Measurements from ENCODE around the gene CACNG4. TPM values are rescaled to one million over a fixed set of nuclear protein-coding genes. Genes with fewer than 3 reads are reported as not detected.

Gene CACNG4
- total and polyA plus RNA-seq, 2 of the 4 experiments (the other 2 are of a cell fraction), result under 0.01 to 0.53 TPM

DNA sequence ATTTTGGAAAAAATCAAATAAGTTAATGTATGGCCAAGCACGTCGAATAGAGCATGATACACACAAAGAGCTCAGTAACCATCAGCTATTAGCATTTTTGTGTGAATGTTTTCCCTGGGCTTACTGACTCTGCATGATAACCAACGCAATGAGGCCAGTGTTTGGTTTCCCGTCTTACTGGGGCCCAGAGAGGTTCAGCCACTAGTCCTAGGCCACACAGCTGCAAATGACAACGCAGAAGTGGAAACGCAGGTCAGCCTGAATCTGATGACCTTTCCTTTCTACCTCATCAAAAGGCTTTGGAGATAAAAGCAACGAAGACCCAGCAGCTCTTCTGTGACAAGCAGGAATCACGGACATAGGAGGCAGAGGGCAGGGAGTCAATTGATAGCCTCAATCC is 7.2 kb upstream of the CACNG4 start:
- dilution Hi-C loops (cut with HindIII; ENCODE audit: low sequenced_read_pairs, unreplicated experiment), result no loop called here
- BruUV-seq (replicated peaks), result no TSS peak
- H2BK15ac ChIP-seq (ENCODE audit: low read depth, low read length), result no peak overlapping the region
- in situ Hi-C loops (cut with MboI; ENCODE audit: low sequenced_read_pairs), result no loop called here
- no peak overlapping the region; the same call in 1 of the 2 replicates for H2AK5ac ChIP-seq (ENCODE audit: low read depth, low read length)
- 0 out of 2 replicates have a peak overlapping the region, but pooled peaks have one; percentile 29 for H2BK20ac ChIP-seq (ENCODE audit: low read depth, low read length)
- H4K20me1 ChIP-seq (ENCODE audit: insufficient read depth, low read length), result no peaks in the 10 kb centered on the region
- H2AFZ ChIP-seq (replicated peaks; ENCODE audit: low read length, poor library complexity), result peak overlapping the region; percentile 86
- no peak overlapping the region for H3K14ac ChIP-seq (replicated peaks; ENCODE audit: low read depth, low read length)
- H4K8ac ChIP-seq (ENCODE audit: low read depth in 2 of 2, low read length in 2 of 2), result no peak overlapping the region
- no peak overlapping the region for H3K4me2 ChIP-seq (ENCODE audit: low read depth, low read length)
- no peak overlapping the region for H4K5ac ChIP-seq (ENCODE audit: low read depth, low read length)
- no peak overlapping the region for H2BK120ac ChIP-seq (ENCODE audit: low read depth, low read length)
- H3K4me3 ChIP-seq (ENCODE audit: insufficient read depth, low read depth, low read length), result no peak overlapping the region
- H3K18ac ChIP-seq (ENCODE audit: low read depth, low read length), result no peak overlapping the region
- POLR2A ChIA-PET (ENCODE audit: unreplicated experiment), result no interaction called here
- H3K27ac ChIP-seq (ENCODE audit: insufficient read depth, low read length), result no peak overlapping the region
- H3K27me3 ChIP-seq (ENCODE audit: control insufficient read depth, insufficient read depth, low read length), result peaks cover 18% of the 10 kb centered on the region
- peaks cover 12% of the 10 kb centered on the region for H3K4me1 ChIP-seq (ENCODE audit: control insufficient read depth, insufficient read depth, low read length)
- H3K79me1 ChIP-seq (ENCODE audit: low read depth in 1 of 2, low read length in 2 of 2), result no peaks in the 10 kb centered on the region
- H3K9ac ChIP-seq (ENCODE audit: low read depth, low read length), result no peak overlapping the region
- H3K23ac ChIP-seq (ENCODE audit: low read depth, low read length), result no peak overlapping the region
- WGBS, 2 experiments (ENCODE audit: extremely low coverage in 2 of 2, insufficient read length in 1 of 2), result 100% methylated on average over 3 of the region's 8 CpGs; no CpG with 5 or more reads in 1 of the 2 experiments
- H3K36me3 ChIP-seq (ENCODE audit: control insufficient read depth, insufficient read depth, low read length), result no peaks in the 10 kb centered on the region
- TF ChIP-seq RAD21 (IDR thresholded peaks at IDR 0.05; ENCODE audit: low read length), result no peak
- no peak for TF ChIP-seq FOS (IDR thresholded peaks at IDR 0.05; ENCODE audit: low read depth, low read length)
- TF ChIP-seq, protein P1, sequence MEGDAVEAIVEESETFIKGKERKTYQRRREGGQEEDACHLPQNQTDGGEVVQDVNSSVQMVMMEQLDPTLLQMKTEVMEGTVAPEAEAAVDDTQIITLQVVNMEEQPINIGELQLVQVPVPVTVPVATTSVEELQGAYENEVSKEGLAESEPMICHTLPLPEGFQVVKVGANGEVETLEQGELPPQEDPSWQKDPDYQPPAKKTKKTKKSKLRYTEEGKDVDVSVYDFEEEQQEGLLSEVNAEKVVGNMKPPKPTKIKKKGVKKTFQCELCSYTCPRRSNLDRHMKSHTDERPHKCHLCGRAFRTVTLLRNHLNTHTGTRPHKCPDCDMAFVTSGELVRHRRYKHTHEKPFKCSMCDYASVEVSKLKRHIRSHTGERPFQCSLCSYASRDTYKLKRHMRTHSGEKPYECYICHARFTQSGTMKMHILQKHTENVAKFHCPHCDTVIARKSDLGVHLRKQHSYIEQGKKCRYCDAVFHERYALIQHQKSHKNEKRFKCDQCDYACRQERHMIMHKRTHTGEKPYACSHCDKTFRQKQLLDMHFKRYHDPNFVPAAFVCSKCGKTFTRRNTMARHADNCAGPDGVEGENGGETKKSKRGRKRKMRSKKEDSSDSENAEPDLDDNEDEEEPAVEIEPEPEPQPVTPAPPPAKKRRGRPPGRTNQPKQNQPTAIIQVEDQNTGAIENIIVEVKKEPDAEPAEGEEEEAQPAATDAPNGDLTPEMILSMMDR (conservative IDR thresholded peaks at IDR 0.05; ENCODE audit: low read depth, low read length), result no peak
- no peak for TF ChIP-seq NFE2L2 (IDR thresholded peaks at IDR 0.05; ENCODE audit: low read depth, low read length)
- no peak for TF ChIP-seq CEBPB (IDR thresholded peaks at IDR 0.05; ENCODE audit: low read depth, low read length)
- TF ChIP-seq MAZ (IDR thresholded peaks at IDR 0.05; ENCODE audit: borderline replicate concordance, low read depth, low read length), result no peak
- no peak for TF ChIP-seq POLR2A (IDR thresholded peaks at IDR 0.05; ENCODE audit: low read depth, low read length)
- no peak for TF ChIP-seq RCOR1 (IDR thresholded peaks at IDR 0.05; ENCODE audit: insufficient replicate concordance, low read length)
- TF ChIP-seq, protein P2, sequence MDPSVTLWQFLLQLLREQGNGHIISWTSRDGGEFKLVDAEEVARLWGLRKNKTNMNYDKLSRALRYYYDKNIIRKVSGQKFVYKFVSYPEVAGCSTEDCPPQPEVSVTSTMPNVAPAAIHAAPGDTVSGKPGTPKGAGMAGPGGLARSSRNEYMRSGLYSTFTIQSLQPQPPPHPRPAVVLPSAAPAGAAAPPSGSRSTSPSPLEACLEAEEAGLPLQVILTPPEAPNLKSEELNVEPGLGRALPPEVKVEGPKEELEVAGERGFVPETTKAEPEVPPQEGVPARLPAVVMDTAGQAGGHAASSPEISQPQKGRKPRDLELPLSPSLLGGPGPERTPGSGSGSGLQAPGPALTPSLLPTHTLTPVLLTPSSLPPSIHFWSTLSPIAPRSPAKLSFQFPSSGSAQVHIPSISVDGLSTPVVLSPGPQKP (IDR thresholded peaks at IDR 0.05; ENCODE audit: borderline replicate concordance, low read depth, low read length), result no peak
- TF ChIP-seq, protein P3, sequence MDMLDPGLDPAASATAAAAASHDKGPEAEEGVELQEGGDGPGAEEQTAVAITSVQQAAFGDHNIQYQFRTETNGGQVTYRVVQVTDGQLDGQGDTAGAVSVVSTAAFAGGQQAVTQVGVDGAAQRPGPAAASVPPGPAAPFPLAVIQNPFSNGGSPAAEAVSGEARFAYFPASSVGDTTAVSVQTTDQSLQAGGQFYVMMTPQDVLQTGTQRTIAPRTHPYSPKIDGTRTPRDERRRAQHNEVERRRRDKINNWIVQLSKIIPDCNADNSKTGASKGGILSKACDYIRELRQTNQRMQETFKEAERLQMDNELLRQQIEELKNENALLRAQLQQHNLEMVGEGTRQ (IDR thresholded peaks at IDR 0.05; ENCODE audit: low read depth, low read length), result no peak
- no peak for TF ChIP-seq MAFK (IDR thresholded peaks at IDR 0.05; ENCODE audit: low read depth, low read length)
- no peak for TF ChIP-seq SMC3 (IDR thresholded peaks at IDR 0.05; ENCODE audit: low read depth, low read length)
- TF ChIP-seq BHLHE40 (IDR thresholded peaks at IDR 0.05; ENCODE audit: low read depth, low read length), result no peak
- no peak for TF ChIP-seq RFX5 (IDR thresholded peaks at IDR 0.05; ENCODE audit: low read depth, low read length)
- no peak for TF ChIP-seq MXI1 (IDR thresholded peaks at IDR 0.05; ENCODE audit: borderline replicate concordance, low read depth, low read length)
- TF ChIP-seq CHD1 (IDR thresholded peaks at IDR 0.05; ENCODE audit: low read depth, low read length), result no peak
- no peak for ATAC-seq (ENCODE audit: low read depth)
- H3K4ac ChIP-seq (ENCODE audit: low read depth, low read length), result no peak overlapping the region
- no peak for DNase-seq
- CTCF ChIA-PET, result interaction anchor here (0.6 kb wide), 1 partner anchor 914 kb away, joined by 3 read pairs; no protein-coding TSS in a partner anchor
- no peak overlapping the region for H3K56ac ChIP-seq (ENCODE audit: extremely low read depth, insufficient read depth, low read length)
- peak overlapping the region; percentile 7 for H2AK9ac ChIP-seq (replicated peaks; ENCODE audit: low read depth, low read length, poor library complexity)
- no peak overlapping the region for H4K91ac ChIP-seq (ENCODE audit: insufficient read depth, low read depth, low read length)
- no peak overlapping the region for H2BK5ac ChIP-seq (ENCODE audit: low read depth, low read length, poor library complexity, severe bottlenecking)
- H3K9me1 ChIP-seq (ENCODE audit: insufficient read depth, low read length), result peaks cover 20% of the 10 kb centered on the region
- H3K9me3 ChIP-seq (ENCODE audit: control insufficient read depth, insufficient read depth, low read length), result no peaks in the 10 kb centered on the region
- intact Hi-C loops (cut with micrococcal nuclease), result no loop called here

All from IMR-90 (cell line).